Renal cortical epithelial cell (primary cell): ENCODE measurements around the gene EYA4. TPM values are rescaled to one million over a fixed set of nuclear protein-coding genes. Genes with fewer than 3 reads are reported as not detected.
A peak's percentile ranks its signal among the peaks of the same experiment; 100 is the strongest.

Experiments
- DNase-seq: peaks from one replicate; pipeline ENCODE4 v3.0.0-alpha.2; 2011; ENCODE audit warnings: low read depth
- total RNA-seq: library from RNA; depleted of rRNA; stranded (reverse); fragments of >200 nt; gene quantifications from 2 replicates; pipeline ENCODE4 v1.2.3, GENCODE V29; 2014

EYA4 gene
- total RNA-seq, 1 donor from 2014 or later, result 1.1 TPM

GRCh38 chr6:133446789-133447188, 205.6 kb downstream of the EYA4 start:
- DNase-seq, result no peak

DNA sequence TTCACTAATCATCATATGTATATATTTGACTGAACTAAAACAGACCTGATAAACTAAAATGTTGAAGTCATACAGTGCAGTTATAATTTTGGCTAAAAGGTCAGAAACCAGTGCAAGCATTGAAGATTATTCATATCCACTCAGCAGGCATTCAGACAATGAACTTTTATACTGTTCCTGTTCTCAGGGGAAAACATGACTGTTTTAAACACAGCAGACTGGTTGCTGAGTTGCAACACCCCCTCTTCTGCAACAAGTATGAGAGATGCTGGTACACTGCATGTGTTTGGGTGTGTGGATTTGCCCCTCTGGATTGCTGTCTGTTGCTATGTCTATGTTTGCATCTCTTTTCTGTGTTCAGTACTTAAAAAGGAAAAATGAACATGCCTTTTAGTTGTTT, 206.8 kb downstream of the EYA4 start:
- DNase-seq, result no peak

- DNase-seq, result no peak
Observed at GRCh38 chr6:133456439-133456838, 215.3 kb downstream of the EYA4 start.

DNA sequence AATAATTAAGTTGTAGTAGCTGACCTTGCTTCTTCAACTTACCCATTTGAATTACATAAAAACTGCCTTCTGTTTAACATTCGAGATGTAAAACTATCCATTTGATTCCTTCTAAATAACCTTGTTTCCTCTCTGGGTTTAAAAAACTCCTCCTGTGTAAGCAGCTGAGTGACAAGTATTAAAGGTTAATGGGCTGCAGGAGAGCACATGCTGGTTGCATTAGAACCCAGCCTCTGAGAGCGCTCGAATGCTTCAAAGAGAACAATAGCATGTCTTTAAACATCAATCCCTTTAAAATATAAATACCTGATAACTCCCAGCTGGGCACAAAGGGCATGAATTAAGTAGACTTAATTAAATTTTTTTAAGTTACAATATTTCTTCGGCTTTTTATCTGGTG, 215.8 kb downstream of the EYA4 start:
- DNase-seq, result no peak

DNA sequence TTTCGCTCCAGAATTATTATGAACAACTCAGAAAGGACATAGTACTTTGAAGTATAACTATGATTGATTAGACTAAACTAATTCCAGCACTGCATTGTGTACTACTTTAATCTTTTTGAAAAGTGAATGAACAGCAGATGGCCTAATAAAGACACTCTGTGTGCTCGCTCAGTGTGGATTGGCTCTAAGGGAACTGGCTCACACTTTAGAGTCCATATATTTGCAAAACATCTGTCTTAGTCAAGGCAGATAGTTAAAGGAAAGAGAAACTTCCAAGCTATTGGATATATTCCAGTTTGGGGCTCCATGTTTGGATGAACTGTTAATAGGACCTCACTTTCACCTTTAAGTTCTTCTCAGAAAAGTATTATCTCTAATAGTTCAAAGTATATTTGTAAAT, 218.9 kb downstream of the EYA4 start:
- no peak for DNase-seq

GRCh38 chr6:133463790-133464189, 222.6 kb downstream of the EYA4 start:
- DNase-seq, result no peak

GRCh38 chr6:133466680-133467079, 225.5 kb downstream of the EYA4 start:
- no peak for DNase-seq

DNA sequence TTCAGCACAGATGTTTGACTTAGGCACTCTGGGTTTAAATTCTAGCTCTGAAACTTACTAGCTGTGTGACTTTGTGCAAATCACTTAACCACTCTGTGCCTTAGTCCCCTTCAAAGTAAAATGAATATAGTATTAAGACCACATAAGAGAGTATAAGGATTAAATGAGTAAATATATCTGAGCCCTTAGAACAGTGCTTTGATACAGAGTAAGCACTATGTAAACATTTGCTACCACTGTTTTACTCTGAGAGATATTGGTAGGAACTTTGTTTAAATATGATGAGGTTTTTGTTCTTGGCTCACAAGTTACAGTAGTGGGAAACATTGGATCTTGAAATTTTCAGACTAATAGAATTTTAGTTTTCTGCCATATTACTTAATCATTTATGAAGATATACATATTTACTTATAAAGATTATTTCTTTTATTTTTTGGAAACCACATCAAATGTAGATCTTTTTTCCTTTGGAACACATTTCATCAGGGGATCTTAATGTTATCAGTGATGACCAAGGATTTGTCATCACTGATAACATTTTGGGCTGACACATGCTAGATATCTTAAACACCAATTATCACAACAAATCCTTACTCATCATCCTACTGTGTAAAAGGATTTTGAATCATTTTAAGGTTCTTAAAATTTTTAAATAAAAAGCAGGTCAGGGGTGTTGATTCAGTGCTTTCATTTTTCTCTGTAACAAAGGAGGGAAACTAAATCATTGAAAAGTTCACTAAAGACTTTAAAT, 226.2 kb downstream of the EYA4 start:
- DNase-seq, result no peak

DNA sequence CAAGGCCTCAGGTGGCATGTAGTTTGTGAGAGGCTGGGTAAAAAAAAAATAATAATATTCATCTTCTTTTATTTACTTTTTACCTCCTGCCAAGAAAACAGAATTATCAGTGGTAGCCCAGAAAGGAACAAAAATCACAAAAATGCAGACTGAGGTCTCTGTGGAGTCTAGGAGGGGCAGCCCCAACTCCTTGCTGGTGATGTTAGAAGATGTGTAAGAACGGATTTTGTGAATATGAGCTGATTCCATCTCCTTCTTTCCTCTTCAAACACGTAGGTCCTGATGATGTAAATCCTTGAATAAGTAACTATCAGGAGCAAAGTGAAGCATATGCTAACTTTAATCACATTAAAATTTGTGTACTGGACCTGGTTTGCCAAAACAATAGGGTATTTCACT, 226.8 kb downstream of the EYA4 start:
- no peak for DNase-seq

GRCh38 chr6:133468591-133468990, 227.4 kb downstream of the EYA4 start:
- DNase-seq, result no peak

DNA sequence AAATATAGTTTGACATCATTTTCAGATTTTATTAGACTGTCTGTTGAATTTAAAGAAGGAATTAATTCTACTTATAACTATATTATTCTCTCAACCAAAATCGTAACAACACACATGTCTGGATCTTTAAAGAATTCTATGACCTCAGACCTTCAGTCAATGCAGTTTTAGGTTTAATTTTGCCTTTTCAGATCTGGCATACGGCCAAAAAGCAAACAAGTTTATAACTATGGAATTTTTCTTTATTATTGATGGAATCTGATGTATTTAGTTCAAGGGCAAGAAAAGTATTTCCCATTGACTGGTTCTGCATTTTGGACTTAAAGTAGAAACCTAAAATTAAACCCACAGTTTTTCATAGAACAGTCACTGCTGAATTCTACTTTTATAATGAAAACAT, 233.4 kb downstream of the EYA4 start:
- DNase-seq, result no peak

- DNase-seq, result no peak
Observed at GRCh38 chr6:133478673-133479072, 237.5 kb downstream of the EYA4 start.

DNA sequence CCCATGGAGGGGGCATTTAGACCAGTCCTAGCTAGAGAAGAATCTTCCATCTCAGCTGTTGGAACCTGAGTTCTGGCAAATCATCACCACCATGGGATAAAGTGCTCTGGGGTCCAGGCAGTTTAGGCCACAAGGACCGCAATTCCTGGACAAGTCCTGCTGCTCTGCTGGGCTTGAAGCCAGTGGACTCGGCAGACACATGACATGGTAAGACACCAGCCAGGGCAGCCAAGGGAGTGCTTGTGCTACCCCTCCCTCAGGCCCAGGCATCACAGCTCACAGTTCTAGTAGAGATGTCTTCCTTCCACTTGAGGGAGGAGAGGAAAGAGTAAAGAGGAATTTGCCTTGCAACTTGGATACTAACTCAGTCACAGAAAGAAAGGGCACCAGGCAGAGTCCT, 246.0 kb downstream of the EYA4 start:
- no peak for DNase-seq

- no peak for DNase-seq
Observed at GRCh38 chr6:133495205-133495903, 254.2 kb downstream of the EYA4 start.

GRCh38 chr6:133499662-133500061, 258.5 kb downstream of the EYA4 start:
- DNase-seq, result peak; percentile 23

DNA sequence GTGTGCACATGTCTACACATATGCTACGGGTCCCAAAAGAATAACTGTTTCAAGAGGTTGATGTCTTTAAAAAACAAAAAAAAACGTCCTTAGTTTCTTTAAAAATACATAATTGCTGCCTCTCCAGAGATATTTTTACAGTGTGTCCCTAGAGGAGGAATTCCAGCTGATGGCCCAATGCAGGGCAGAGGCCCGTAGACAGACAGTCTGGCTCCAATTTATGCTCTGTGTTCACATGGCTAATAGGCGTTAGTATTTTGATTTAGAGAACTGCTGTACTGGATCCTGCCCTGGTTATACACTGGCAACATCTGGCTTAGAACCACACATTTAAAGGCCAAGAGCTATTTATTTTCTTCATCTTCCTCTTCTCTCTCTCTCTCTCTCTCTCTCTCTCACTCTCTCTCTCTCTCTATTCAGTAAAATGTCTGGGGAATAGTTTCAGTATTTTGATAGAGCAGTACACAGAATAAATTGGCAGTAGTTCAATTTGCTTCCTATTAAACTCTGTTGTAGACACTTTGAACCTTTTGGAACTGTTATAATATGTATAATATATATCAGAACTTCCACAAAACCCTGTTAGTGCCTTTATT, 260.6 kb downstream of the EYA4 start:
- no peak for DNase-seq

DNA sequence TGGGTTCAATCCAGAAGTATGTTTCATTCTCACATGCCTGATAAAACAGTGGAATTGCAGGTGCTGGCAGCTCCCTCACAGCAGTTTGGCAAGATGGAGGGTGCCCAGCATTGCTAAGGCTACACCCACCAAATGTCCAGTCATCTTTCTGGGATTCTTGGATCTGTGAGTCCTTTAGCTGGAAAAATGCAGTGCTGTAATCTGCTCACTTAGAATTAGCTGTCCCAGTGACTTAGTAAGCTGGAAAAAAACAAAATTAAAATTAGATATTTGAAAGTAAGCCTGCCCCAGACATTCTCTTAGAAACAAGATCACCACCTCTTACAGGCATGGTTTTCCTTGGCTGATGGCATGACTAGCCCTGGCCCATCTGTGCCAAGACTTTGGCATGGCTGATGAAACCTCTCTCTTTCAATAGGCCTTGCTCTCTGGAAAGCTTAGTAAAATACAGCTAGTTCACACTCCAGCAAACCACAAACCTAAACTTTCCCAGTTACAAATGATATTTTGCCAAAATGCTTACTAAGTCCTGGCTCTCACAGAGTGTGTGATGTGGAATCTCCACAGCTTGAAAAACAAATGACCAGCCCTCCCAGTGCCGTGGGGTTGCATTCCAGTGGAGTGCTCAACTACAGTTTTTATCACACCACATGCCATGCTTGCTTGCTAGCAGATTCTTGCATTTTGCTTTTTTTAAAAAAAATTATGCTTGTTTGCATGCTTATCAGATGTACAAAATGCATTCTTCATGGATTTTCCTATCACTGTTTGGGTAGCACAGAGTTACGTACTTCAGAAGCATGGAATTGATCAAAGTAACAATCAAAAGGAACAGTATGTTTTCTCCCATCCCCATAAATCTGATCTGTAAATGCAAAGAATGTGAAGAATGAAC, 261.5 kb downstream of the EYA4 start:
- peak; percentile 85 for DNase-seq

- peak; percentile 50 for DNase-seq
Observed at GRCh38 chr6:133503336-133503729, 262.2 kb downstream of the EYA4 start.

DNA sequence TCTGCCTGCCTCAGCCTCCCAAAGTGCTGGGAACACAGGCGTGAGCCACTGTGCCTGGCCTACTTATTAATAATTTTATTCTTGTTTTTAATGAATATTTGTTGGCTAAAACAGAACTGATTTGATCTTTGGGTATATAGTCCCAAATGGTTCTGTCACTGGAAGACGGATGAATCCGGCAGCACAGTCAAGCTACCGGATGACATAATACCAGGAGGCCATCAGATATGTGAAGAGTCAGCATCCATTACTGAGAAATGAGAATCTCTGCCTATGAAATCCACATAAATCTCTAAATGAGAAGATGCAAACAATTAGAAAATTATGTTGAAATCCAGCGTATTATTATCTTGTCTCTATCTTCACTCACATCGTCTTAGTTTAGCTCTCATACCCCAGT, 263.0 kb downstream of the EYA4 start:
- no peak for DNase-seq

DNA sequence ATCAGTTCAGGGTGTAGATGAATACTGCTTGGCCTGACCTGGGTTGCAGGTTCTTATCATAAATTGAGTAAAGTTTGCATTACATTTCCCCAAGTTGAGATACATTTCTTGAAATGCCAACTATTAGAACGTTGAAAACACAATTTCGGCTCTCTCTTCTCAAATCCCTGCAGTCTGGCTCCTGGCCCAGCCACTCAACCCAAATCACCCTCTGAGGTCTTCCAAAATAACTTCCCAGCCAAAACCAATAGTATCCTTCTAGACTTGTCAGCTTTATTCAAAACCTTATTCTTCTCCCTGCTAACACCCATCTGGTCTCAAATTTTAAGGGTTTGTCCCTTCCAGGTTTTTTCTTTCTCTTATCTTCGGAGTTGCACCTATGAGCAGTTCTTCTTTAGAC, 263.6 kb downstream of the EYA4 start:
- DNase-seq, result no peak

DNA sequence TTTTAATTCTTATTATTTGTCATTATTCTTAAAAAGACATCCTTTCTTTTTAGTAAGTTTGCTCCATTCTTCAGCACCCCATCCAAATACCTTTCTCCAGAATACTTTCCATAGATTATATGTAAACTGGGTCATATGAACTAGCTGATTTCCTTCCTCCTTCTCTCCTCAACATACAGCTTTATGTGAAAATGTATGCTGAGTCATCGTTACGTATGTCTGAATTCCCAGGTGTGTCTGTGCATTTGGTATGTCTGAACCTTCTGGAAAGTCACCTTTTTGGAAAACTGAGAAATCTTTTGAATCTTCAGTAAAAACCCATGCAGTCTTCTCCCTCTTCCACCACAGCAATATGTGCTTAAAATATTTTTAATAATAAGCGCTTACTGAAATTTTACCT, 264.5 kb downstream of the EYA4 start:
- no peak for DNase-seq

DNA sequence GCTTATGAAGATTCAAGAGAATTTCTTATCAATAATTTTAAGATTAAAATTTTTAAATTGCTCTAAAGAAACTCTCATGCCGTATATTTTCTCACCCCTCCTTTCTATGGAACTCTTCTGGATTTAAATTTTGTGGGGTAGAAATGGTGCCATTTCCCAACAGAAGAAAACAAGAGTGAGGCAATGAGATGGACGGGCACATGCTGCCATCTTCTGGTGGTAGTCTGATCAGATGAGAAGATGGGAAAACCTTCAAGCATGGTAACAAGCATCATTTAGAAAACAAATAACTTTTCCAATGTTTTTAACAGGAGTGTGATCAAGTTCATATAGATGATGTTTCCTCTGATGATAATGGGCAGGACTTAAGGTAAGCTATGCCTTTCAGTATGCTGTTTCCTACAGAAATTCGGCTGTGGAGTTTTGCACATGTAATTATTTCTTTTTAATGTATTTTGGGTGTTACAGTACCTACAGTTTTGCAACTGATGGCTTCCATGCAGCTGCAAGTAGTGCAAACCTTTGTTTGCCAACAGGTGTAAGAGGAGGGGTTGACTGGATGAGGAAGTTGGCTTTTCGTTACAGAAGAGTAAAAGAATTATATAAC, 271.4 kb downstream of the EYA4 start:
- peak; percentile 44 for DNase-seq
